HEK293 (cell line): ENCODE results near the gene DIP2C.

Experiments used
- CTCF ChIP-seq: fragments of 450-650 bp; formaldehyde crosslinking; IDR thresholded peaks from 2 replicates; pipeline ENCODE4 v1.5.1; 2016; ENCODE audit warnings: missing biosample characterization, missing genetic modification characterization
- KLF16 ChIP-seq: fragments of 450-650 bp; formaldehyde crosslinking; IDR thresholded peaks from 2 replicates; pipeline ENCODE4 v1.5.1; 2017; ENCODE audit warnings: missing biosample characterization, missing genetic modification characterization
- SCRT1 ChIP-seq: fragments of 450-650 bp; formaldehyde crosslinking; IDR thresholded peaks from 2 replicates; pipeline ENCODE4 v1.5.1; 2016; ENCODE audit warnings: missing biosample characterization, missing genetic modification characterization, borderline replicate concordance
- YY1 ChIP-seq: fragments of 450-650 bp; formaldehyde crosslinking; IDR thresholded peaks from 2 replicates; pipeline ENCODE4 v1.5.1; 2018; ENCODE audit warnings: missing biosample characterization, missing genetic modification characterization
- ZNF23 ChIP-seq: fragments of 450-650 bp; formaldehyde crosslinking; IDR thresholded peaks from 2 replicates; pipeline ENCODE4 v1.5.1; 2016; ENCODE audit warnings: missing biosample characterization, missing genetic modification characterization, borderline replicate concordance
- ZNF26 ChIP-seq: fragments of 450-650 bp; formaldehyde crosslinking; IDR thresholded peaks from 2 replicates; pipeline ENCODE4 v1.5.1; 2016; ENCODE audit warnings: missing biosample characterization, missing genetic modification characterization
- ZNF274 ChIP-seq, 2 experiments: fragments of 200-500 bp in 1 of 2; fragments of 450-650 bp in 1 of 2; sonication (Bioruptor generic) in 1 of 2; formaldehyde crosslinking in 1 of 2; IDR thresholded peaks; 2 replicates each; pipeline versions ENCODE4 v1.5.1 to v1.6.1; 2014 to 2016; ENCODE audit warnings: borderline replicate concordance in 1 of 2, inconsistent platforms in 1 of 2, low read length in 1 of 2, missing biosample characterization in 1 of 2, missing genetic modification characterization in 1 of 2
- ZNF510 ChIP-seq: fragments of 450-650 bp; formaldehyde crosslinking; IDR thresholded peaks from 2 replicates; pipeline ENCODE4 v1.5.1; 2018; ENCODE audit warnings: mild to moderate bottlenecking, missing genetic modification characterization, missing biosample characterization; ENCODE audit not compliant: insufficient replicate concordance
- ZNF529 ChIP-seq: fragments of 450-650 bp; formaldehyde crosslinking; IDR thresholded peaks from 2 replicates; pipeline ENCODE4 v1.5.1; 2017; ENCODE audit warnings: missing genetic modification characterization, missing biosample characterization; ENCODE audit not compliant: insufficient replicate concordance
- ZNF623 ChIP-seq: fragments of 450-650 bp; formaldehyde crosslinking; IDR thresholded peaks from 2 replicates; pipeline ENCODE4 v1.5.1; 2016; ENCODE audit warnings: missing biosample characterization, missing genetic modification characterization
- ZNF645 ChIP-seq: fragments of 450-650 bp; formaldehyde crosslinking; IDR thresholded peaks from 2 replicates; pipeline ENCODE4; 2016; ENCODE audit warnings: missing biosample characterization, missing genetic modification characterization
- ZSCAN23 ChIP-seq: fragments of 450-650 bp; formaldehyde crosslinking; IDR thresholded peaks from 2 replicates; pipeline ENCODE4 v1.5.1; 2016; ENCODE audit warnings: missing biosample characterization, missing genetic modification characterization

GRCh38 chr10:409408-410040 lies 279.9 kb downstream of the DIP2C start:
- TF ChIP-seq CTCF (tag by site-specific recombination): no peak
- no peak for TF ChIP-seq YY1 (tag by site-specific recombination)
- TF ChIP-seq ZNF623 (tag by site-specific recombination): no peak
- no peak for TF ChIP-seq ZNF23 (tag by site-specific recombination)
- no peak for TF ChIP-seq ZNF529 (tag by site-specific recombination)
- TF ChIP-seq SCRT1 (tag by site-specific recombination): no peak
- no peak for TF ChIP-seq ZSCAN23 (tag by site-specific recombination)
- no peak for TF ChIP-seq ZNF645 (tag by site-specific recombination)
- no peak for TF ChIP-seq ZNF26 (tag by site-specific recombination)
- TF ChIP-seq KLF16: no peak
- TF ChIP-seq ZNF274 (IDR thresholded peaks at IDR 0.05; ENCODE audit: low read length): no peak
- no peak for TF ChIP-seq ZNF274 (tag by site-specific recombination; IDR thresholded peaks at IDR 0.05; ENCODE audit: borderline replicate concordance)
- no peak for TF ChIP-seq ZNF510 (tag by site-specific recombination)
